Choroid plexus epithelial cell (primary cell): ENCODE measurements around the gene NT5C2.
"Not testable (repeated sequence)": the region's sequence is repeated elsewhere in the genome, so short reads cannot be mapped to it uniquely, and the experiment has no call there.

ENCODE experiments used
- DNase-seq: peaks from one replicate; pipeline ENCODE4 v3.0.0-alpha.2; 2010; ENCODE audit warnings: low read depth
- H3K4me3 ChIP-seq: 2 replicates; pipeline ENCODE4 v1.5.1; 2011; ENCODE audit warnings: low read depth, mild to moderate bottlenecking, control low read depth, low read length, moderate library complexity
- TF ChIP-seq, protein P1 (sequence below): conservative IDR thresholded peaks from 2 replicates; pipeline ENCODE4 v1.5.1; 2011; ENCODE audit warnings: low read depth, mild to moderate bottlenecking, control low read depth, inconsistent platforms, low read length, moderate library complexity

Gene NT5C2

DNA sequence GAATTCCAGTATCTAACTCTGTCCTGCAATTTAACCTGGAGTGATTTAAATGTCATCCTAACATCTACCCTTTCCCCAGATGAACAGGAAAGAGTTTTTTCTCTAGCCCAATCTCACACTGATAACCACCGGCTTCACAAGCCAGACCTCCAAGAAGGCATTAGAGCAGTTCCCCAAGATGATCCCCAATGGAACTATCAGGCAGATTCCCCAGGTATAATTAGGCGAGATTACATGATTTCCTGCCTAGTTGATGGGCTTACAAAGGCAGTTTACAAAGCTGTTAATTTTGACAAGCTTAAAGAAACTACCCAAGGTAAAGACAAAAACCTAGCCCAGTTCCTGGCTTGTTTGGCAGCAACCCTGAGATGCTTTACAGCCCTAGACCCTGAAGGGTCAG is 14.1 kb upstream of the NT5C2 start:
- no peak overlapping the region for H3K4me3 ChIP-seq
- DNase-seq = no peak
- TF ChIP-seq, protein P1, sequence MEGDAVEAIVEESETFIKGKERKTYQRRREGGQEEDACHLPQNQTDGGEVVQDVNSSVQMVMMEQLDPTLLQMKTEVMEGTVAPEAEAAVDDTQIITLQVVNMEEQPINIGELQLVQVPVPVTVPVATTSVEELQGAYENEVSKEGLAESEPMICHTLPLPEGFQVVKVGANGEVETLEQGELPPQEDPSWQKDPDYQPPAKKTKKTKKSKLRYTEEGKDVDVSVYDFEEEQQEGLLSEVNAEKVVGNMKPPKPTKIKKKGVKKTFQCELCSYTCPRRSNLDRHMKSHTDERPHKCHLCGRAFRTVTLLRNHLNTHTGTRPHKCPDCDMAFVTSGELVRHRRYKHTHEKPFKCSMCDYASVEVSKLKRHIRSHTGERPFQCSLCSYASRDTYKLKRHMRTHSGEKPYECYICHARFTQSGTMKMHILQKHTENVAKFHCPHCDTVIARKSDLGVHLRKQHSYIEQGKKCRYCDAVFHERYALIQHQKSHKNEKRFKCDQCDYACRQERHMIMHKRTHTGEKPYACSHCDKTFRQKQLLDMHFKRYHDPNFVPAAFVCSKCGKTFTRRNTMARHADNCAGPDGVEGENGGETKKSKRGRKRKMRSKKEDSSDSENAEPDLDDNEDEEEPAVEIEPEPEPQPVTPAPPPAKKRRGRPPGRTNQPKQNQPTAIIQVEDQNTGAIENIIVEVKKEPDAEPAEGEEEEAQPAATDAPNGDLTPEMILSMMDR = no peak

DNA sequence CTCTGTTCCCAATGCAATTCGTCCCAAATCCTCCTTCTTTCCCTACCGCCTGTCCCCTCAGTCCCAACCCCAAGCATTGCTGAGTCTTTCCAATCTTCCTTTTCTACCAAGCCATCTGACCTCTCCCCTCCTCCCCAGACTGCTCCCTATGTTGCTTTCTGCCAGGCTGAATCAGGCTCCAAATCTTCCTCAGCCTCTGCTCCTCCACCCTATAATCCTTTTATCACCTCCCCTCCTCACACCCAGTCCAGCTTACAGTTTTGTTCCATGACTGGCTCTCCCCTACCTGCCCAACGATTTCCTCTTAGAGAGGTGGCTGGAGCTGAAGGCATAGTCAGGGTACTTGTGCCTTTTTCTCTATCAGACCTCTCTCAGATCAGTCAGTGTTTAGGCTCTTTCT is 13.6 kb upstream of the NT5C2 start:
- H3K4me3 ChIP-seq, DNase-seq: not testable (repeated sequence)

DNA sequence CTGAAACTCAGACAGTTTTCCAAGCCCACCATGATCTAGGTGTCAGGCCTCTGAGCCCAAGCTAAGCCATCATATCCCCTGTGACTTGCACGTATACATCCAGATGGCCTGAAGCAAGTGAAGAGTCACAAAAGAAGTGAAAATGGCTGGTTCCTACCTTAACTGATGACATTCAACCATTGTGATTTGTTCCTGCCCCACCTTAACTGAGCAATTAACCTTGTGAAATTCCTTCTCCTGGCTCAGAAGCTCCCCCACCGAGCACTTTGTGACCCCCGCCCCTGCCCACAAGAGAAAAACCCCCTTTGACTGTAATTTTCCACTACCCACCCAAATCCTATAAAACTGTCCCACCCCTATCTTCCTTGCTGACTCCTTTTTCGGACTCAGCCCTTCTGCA is 12.3 kb upstream of the NT5C2 start:
- not testable (repeated sequence) for H3K4me3 ChIP-seq

DNA sequence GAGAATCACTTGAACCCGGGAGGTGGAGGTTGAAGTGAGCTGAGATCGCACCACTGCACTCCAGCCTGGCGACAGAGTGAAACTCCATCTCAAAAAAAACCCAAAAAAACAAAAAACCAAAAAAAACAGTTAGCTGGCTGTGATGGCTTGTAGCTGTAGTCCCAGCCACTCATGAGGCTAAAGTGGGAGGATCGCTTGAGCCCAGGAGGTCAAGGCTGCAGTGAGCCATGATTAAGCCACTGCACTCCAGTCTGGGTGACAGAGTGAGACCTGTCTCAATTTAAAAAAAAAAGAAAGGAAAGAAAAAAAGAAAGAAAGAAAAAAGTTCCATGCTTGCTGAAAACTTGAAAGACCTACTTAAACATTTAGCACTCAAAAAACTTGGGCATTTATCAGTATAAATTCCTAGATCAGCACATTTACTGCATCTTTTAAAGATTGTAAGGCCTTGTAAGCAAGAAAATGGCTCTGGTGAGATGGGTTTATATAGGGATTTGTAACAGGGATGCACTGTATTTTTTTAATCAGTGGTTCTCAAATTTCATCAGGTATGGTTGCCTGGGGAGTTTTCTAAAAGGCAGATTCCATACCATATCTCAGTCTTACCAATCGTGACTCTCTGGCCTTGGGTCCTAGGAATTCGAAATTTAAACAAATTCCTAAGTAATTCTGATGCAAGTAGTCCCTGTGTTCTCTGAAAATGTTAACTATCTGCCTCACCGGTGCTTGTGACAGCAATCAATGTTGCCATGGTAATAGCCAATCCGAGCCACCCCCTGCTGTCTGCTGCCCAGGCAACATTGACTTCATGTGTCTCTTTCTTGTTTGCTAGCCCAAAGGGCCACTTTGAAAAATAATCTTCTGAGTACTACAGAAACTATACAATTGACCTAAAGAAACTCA is 11.5 kb upstream of the NT5C2 start:
- TF ChIP-seq, protein P1 = no peak
- H3K4me3 ChIP-seq = no peak overlapping the region
- peak; percentile 75 for DNase-seq

More for the DNA sequence above, 12.3 kb upstream of the NT5C2 start:
- not testable (repeated sequence) for DNase-seq

DNA sequence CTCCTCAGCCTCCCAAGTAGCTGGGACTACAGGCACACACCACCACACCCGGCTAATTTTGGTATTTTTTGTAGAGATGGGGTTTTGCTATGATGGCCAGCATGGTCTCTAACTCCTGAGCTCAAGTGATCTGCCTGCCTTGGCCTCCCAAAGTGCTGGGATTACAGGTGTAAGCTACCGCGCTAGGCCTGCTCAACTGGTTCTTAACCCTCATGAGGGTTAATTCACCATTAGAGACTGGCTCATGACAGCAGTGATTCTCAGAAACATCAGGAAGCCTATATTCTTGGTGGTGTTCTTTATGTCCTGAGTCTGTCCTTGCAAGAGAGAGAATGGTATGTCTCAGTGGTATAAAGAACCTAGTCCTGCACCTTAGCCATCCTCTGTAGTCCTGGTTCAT is 10.4 kb upstream of the NT5C2 start:
- no peak for DNase-seq
- H3K4me3 ChIP-seq = no peak overlapping the region
- TF ChIP-seq, protein P1 = no peak

DNA sequence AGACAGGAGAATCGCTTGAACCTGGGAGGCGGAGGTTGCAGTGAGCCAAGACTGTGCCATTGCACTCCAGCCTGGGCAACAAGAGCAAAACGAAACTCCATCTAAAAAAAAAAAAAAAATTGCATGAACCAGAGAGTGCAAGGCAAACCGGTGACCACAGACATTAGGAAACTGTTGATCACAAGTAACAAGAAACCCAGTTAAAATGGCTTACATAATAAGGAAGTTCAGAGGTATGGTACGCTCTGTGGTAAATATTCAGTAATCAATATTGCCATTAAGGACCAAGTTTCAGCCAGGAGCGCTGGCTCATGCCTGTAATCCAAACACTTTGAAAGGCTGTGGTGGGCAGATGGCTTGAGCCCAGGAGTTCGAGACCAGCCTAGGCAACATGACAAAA is 9.2 kb upstream of the NT5C2 start:
- DNase-seq = no peak
- TF ChIP-seq, protein P1 = no peak
- no peak overlapping the region for H3K4me3 ChIP-seq

DNA sequence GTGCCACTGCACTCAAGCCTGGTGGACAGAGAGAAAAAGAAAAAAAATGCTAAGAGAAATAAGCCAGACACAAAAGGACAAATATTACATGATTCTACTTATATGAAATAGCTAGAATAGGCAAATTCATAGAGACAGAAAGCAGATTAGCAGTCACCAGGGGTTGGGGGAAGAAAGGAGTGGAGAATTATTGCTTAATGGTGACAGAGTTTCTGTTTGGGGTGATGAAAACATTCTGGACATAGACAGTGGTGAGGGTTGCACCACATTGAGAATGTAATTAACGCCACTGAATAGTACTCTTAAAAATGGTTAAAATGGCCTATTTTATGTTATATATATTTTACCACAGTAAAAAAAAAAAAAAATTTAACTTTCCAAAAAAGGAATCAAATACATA is 6.4 kb upstream of the NT5C2 start:
- no peak for DNase-seq
- no peak overlapping the region for H3K4me3 ChIP-seq
- TF ChIP-seq, protein P1 = no peak

DNA sequence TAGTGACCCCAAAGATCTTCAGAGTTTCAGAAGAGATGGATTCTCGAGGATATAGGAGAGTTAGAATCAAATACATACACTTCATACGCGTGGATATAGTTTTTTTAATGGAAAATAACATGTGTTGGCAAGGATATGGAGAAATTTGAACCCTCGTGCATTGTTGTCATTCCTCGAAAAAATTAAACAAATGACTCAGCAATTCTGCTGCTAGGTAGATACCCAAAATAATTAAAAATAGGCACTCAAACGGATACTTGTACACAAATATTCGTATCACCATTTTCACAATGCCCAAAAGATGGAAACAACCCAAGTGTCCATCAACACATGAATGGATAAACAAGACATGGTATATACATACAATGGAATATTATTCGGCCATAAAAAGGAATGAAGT is 5.6 kb upstream of the NT5C2 start:
- TF ChIP-seq, protein P1 = no peak
- no peak for DNase-seq
- H3K4me3 ChIP-seq = no peak overlapping the region
